HG03378 (cell line): ENCODE measurements around the gene TMEM183A.

Experiments used
- ATAC-seq: cut with Tn5 transposase; IDR thresholded peaks from one replicate; pipeline ENCODE4 v1.9.1; 2021; ENCODE audit warnings: mild to moderate bottlenecking, moderate library complexity; ENCODE audit not compliant: unreplicated experiment

Gene TMEM183A, protein sequence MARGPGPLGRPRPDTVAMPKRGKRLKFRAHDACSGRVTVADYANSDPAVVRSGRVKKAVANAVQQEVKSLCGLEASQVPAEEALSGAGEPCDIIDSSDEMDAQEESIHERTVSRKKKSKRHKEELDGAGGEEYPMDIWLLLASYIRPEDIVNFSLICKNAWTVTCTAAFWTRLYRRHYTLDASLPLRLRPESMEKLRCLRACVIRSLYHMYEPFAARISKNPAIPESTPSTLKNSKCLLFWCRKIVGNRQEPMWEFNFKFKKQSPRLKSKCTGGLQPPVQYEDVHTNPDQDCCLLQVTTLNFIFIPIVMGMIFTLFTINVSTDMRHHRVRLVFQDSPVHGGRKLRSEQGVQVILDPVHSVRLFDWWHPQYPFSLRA

DNA sequence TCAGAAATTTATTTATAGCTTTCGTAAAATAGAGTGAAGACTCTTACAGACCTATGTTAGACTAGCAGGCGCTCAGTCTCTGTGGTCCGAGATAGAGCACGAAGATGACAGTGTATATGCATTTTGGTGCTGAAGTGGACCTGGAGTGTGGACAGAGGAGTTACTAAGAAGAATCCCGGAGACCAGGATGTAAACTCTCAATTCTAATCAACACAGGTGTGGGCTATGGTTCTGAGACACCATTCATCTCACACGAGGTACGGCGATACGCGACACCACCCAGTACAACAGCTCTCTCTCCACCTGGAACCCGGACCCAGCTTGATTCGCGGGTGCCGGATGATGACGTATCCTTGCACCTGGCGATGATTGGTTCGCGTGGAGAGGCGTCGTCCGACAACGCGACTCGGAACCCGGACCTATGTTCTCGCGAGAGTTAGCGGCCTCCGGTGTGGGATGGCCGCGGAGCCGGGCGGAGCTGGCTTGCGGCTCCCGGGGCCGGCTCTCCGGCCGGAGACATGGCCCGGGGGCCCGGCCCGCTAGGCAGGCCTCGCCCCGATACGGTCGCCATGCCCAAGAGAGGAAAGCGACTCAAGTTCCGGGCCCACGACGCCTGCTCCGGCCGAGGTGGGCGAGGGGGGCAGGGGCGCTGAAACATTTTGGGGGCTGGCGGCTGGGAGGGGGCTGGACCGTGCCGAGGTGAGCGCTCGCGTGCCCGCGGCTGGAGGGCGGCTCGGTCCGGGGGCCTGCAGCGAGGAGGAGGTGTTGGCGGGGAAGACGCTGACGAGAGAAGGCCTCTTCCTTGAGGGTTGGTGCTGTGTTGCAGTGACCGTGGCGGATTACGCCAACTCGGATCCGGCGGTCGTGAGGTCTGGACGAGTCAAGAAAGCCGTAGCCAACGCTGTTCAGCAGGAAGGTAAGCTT lies at the start of gene TMEM183A:
TMEM183A (plus strand) TSS at position 427 of the 924 bp plus-strand sequence; CDS start at position 519, 92 bp downstream.
- ATAC-seq = peak; percentile 80

GRCh38 chr1:202957733-202958543 lies 49.2 kb upstream of the TMEM183A start, which contains the start of gene ADIPOR1:
ADIPOR1 (minus strand) TSS chr1:202958312; CDS start chr1:202951070, 7,242 bp downstream.
- peak; percentile 78 for ATAC-seq

GRCh38 chr1:202958544-202959275 lies 48.5 kb upstream of the TMEM183A start:
- ATAC-seq = peak; percentile 5

DNA sequence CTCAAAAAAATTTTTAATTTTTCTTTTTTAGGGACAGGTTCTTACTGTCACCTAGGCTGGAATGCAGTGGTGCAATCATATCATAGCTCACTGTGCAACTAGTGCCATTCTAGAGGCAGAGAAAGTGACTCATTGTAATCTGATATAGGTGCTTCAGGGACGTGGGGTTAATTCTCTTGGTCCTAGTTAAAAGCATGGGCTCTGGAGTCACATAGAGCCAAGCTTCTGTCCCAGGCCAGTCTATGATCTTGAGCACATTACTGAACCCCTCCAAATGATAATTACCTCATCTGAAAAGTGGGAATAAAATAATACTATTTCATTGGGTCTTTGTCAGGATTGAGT lies 47.9 kb upstream of the TMEM183A start:
- no peak for ATAC-seq

DNA sequence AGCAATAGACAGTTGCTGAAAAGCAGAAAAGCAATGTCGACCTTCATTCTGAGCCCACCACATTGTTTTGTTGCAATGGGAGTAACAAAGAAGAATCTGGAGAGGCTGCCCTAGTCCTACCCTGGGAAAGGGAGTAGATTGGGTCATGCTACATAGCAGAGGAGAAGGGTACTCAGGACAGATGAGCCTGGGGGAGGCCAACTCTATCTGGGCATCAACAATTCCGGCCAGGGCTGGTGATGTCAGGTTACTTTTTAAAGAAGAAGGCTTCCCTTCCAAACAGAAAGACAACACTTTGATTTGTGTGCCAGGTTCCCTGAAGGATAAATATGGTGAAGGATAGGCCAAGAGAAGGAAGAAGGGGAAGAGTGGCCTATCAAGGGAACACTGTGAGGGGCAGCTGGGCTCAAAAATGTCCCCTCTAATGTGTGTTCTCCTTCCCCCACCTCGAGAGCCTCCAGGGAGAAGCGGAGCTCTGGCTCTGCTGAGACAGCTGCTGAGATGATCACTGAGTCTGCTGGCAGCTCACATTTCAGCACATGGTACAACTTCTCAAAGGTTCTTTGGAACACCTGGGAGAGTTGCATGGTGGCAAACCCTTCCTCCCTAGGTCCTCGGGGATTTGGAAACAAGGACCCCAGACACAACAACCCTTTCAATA lies 45.8 kb upstream of the TMEM183A start:
- ATAC-seq = no peak

GRCh38 chr1:202964791-202965410 lies 42.3 kb upstream of the TMEM183A start:
- no peak for ATAC-seq

DNA sequence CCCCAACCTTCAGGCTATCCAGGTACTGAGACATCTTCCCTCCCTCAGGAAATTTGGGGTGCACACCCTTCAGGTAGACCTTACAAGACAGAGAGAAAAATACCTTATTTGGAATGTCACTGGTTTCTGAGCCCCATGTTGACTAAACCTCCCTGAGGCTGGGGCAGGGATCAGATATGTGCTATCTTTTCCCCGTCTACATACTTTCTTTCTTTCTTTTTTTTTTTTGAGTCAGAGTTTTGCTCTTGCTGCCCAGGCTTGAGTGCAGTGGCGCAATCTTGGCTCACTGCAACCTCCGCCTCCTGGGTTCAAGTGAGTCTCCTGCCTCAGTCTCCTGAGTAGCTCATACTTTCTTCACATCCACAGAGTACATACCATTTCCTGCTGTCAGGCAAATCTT lies 41.8 kb upstream of the TMEM183A start:
- ATAC-seq = no peak

DNA sequence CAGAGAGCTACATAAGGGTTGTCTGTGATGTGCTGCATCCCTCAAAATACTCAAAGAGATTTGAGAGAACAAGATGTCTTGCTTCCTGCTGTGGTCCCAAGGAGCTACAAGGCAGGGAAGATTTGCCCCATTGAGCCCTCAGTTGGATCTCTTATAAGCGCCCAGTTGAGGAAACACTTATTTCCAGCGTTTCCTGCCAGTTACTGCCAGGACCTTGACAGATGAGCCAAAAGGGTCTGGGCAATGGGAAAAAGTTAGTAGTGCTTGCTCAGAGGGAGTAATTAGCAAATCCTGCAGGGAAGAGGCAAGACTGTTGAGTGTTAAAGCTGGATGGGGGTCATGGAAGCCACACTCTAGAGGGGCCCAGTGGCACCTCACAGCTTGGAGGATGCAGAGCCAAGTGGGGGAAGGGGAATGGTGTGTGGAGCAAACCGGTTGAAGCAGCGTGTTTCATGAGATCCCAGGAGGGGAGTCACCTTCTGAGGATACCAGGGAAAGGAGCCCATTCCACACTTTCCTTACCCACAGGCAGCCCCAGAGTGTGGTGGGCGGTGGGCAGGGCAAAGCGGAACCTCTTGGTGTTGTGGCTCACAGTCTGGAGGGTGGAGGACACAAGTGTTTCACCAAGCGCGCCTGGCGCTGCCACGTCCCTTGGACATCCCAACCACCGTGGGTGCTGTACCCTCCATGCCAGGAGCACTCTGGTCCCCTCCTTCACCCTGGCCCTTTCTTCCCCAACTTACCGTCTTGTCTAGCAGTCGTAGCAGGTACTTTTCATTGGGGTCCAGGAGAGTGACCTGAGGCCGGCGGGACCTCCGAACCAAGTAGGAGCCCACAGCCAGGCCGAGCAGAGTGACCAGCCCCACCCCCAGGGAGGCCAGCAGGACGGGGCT lies 40.9 kb upstream of the TMEM183A start:
- ATAC-seq = no peak

DNA sequence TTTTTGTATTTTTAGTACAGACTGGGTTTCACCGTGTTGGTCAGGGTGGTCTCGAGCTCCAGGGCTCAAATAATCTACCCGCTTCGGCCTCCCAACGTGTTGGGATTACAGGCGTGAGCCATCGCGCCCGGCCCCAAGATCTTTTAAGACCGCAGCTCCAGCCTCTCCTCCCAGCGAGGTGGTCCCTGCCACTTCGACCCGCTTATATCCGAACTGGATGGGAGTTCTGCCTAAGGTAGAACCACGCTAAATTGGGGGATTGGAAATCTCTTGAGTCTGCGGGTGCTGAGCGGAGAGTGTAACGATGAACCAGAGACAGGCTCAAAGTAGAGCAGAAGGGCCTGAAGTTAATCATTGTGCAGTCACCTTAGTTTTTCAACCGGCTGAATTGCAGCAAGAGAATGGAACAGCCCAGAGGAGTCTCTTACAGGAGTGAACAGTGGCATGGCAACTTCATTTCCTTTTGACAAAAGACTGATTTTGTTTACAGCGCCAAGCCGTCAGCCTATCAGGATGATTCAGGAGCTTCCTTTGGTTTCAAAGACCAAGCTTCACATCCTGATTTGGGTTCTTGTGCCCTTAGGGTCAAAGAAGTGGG lies 39.4 kb upstream of the TMEM183A start:
- ATAC-seq = no peak

- ATAC-seq = no peak
These were observed 38.8 kb upstream of the TMEM183A start for GRCh38 chr1:202968351-202968750.

- ATAC-seq = peak; percentile 49
These were observed 38.3 kb upstream of the TMEM183A start for GRCh38 chr1:202968895-202969295.

DNA sequence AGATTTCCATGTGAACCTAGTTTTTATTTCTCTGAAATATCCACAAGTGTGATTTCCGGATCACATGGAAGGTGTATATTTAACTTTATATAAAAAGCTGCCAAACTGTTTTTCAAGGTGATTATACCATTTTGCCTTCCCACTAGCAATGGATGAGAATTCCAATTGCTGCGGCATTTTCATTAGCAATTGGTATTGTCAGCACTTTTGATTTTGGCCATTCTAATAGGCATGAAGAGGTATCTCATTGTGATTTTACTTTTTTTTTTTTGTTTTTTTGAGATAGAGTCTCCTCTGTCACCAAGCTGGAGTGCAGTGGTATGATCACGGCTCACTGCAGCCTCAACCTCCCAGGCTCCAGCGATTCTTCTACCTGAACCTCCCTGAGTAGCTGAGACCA lies 35.1 kb upstream of the TMEM183A start:
- no peak for ATAC-seq

DNA sequence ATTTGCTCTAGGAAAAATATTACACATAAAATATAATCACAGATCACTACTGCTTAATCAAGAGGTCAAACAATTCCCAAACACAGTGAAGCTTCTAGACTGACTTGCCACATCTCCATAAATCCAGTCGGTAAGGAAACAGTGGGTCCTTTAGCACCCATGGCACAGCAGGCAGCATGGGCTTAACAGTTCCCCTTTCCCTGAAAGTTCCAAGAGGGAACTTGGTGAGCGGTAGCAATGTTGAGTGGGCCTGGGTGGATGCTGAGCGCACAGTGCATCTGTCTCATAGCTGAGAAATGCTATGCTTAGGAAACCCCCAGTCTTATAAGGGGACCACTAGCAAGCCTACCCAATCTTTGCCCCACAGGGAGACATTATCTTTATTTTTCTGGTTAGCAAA lies 32.3 kb upstream of the TMEM183A start:
- no peak for ATAC-seq

- no peak for ATAC-seq
These were observed 30.5 kb upstream of the TMEM183A start for GRCh38 chr1:202976633-202977032.

GRCh38 chr1:202979459-202979858 lies 27.7 kb upstream of the TMEM183A start:
- no peak for ATAC-seq

GRCh38 chr1:202981939-202982338 lies 25.2 kb upstream of the TMEM183A start:
- no peak for ATAC-seq

DNA sequence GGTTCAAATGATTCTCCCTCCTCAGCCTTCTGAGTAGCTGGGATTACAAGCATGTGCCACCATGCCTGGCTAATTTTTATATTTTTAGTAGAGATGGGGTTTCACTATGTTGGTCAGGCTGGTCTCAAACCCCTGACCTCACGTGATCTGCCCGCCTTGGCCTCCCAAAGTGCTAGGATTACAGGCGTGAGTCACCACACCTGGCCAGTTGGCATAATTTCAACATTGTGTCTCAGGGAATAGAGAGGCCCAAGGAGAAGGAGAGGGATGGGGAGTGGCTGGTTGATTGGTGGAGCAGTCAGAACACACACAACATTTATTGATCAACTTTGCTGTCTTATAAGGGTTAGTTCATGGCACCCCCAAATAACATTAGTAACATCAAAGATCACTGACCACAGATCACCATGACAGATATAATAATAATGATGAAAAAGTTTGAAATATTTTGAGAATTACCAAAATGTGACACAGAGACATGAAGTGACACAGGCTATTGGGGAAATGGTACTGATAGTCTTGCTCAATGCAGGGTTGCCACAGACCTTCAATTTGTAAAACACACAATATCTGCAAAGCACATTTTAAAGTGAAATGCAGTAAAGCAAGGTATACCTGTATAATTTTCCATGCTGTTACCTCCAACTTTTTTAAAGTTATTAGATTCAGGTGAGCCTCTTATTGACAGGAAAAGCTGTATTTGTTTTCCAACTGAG lies 24.3 kb upstream of the TMEM183A start:
- ATAC-seq = no peak
